IPS-20b (cell line): ENCODE measurements around the gene KLC4.
"Not testable (repeated sequence)": the region's sequence is repeated elsewhere in the genome, so short reads cannot be mapped to it uniquely, and the experiment has no call there.

Source experiments
- H3K27ac ChIP-seq: one replicate; pipeline ENCODE4 v1.5.1; 2013; ENCODE audit warnings: low read length
- H3K27me3 ChIP-seq: 2 replicates; pipeline ENCODE4 v1.6.1; 2013; ENCODE audit warnings: mild to moderate bottlenecking, low read length, inconsistent platforms; ENCODE audit not compliant: insufficient read depth
- H3K36me3 ChIP-seq: 2 replicates; pipeline ENCODE4 v1.6.1; 2013; ENCODE audit warnings: low read depth, mild to moderate bottlenecking, inconsistent platforms, low read length, moderate library complexity; ENCODE audit not compliant: insufficient read depth
- H3K4me1 ChIP-seq: 2 replicates; pipeline ENCODE4 v1.6.1; 2013; ENCODE audit warnings: mild to moderate bottlenecking, control low read depth, inconsistent platforms, low read length, moderate library complexity; ENCODE audit not compliant: insufficient read depth
- H3K4me3 ChIP-seq: 2 replicates; pipeline ENCODE4 v1.5.1; 2013; ENCODE audit warnings: mild to moderate bottlenecking, low read length, inconsistent platforms
- H3K9ac ChIP-seq: 2 replicates; pipeline ENCODE4 v1.6.1; 2013; ENCODE audit warnings: low read depth, mild to moderate bottlenecking, inconsistent platforms, low read length, moderate library complexity
- H3K9me3 ChIP-seq: 2 replicates; pipeline ENCODE4 v1.6.1; 2013; ENCODE audit warnings: mild to moderate bottlenecking, low read depth, low read length, inconsistent platforms; ENCODE audit not compliant: insufficient read depth

Gene KLC4

DNA sequence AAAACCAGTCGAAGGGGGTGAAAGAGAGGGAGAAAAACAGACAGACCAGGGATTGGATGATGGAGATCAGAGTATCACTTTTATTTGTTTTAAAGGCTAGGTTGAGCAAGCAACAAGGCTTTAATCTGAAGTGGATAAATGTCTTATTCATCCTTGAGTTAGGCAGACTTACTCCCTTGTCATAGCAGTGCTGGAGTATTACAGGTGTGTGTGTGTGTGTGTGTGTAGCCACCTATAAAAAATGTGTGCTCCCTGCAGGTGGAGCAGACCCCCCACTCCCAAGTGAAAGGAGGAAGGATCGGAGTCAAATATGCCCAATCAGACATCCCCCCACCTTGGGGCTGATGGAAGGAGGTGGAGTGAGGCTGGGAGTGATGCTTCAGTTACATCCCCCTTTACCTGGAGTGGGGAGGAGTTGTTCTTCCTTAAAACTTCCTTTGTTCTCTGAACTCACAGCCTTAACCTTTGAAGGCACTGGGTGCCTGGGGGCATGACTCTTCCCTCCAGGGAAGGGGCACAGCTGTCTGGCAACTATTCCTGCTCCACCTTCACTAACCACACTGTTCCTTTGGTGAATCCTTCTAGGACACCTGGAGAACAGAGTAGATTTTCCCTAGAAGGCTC, 43.9 kb downstream of the KLC4 start:
- H3K36me3 ChIP-seq = no peaks in the 10 kb centered on the region
- H3K4me1 ChIP-seq = peaks cover 18% of the 10 kb centered on the region
- no peaks in the 10 kb centered on the region for H3K27me3 ChIP-seq
- H3K4me3 ChIP-seq = no peak overlapping the region
- H3K9me3 ChIP-seq = no peaks in the 10 kb centered on the region
- H3K9ac ChIP-seq = no peak overlapping the region
- H3K27ac ChIP-seq = no peak overlapping the region

DNA sequence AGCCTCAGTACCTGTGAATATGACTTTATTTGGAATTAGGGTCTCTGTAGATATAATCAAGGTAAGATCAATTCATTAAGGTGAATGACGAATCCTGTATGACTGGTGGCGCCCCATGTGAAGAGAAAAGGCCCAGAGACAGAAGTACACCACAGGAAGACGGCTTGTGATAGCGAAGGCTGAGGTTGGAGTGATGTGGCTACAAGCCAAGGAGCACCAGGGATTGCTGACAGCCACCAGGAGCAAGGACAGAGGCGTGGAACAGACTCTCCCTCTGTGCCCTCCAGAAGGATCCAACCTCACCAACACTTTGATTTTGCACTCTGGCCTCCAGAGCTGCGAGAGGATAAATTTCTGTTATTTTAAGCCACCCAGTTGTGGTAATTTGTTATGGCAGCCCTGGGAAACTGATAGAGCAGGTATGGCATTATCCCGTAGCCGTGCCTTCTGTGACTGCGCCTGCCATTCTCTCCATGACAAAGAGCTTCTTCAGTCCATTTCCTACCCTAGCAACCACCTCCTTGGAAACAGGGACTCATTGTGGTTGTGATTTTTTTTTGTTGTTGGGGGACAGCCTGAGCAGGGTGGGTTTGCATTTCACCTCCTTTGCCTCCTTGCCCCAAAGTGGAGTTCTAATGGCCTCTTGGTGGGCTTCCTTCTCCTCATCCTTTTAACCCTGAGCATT, 46.2 kb downstream of the KLC4 start:
- Histone ChIP-seq H3K27ac (no peak overlapping the region), H3K36me3 (no peaks in the 10 kb centered on the region)

DNA sequence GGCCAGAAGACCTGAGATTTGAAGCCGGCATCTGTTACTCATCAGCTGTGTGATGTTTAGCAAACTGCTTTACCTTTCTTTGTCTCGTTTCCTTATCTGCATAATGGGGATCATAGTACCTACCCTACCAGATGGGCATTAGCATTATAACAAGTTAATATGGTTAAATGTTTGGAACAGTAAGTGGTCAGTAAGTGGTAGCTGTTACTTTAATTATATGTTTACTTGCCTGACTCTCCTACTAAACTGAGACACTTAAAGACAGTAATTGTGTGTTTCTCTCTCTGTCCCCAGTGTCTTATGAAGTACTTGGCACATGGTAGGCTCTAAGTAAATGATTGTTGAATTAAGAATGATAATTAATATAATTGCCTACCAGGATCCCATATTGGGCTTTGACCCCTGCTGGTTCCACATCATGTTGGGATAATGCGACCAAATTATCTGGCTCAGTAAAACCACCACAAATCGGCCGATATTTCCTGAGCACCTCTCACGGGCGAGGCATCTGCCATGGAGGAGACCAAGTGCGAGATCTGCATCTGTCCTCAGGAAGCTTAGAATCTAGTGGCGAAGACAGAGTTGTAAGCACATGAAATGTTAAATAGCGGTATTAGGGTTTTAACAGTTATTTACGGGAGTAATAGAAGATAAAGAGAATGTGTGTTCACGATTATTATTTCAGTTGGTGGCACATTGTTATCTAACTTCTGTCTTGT, 48.1 kb downstream of the KLC4 start:
- Histone ChIP-seq H3K4me3 (no peak overlapping the region), H3K4me1 (peaks cover 18% of the 10 kb centered on the region), H3K9me3 (no peaks in the 10 kb centered on the region), H3K36me3 (no peaks in the 10 kb centered on the region), H3K9ac (no peak overlapping the region), H3K27ac (no peak overlapping the region), H3K27me3 (no peaks in the 10 kb centered on the region)

More for the DNA sequence above, 46.2 kb downstream of the KLC4 start:
- Histone ChIP-seq H3K4me3 (no peak overlapping the region), H3K9ac (no peak overlapping the region), H3K4me1 (peaks cover 18% of the 10 kb centered on the region), H3K9me3 (no peaks in the 10 kb centered on the region), H3K27me3 (no peaks in the 10 kb centered on the region)

DNA sequence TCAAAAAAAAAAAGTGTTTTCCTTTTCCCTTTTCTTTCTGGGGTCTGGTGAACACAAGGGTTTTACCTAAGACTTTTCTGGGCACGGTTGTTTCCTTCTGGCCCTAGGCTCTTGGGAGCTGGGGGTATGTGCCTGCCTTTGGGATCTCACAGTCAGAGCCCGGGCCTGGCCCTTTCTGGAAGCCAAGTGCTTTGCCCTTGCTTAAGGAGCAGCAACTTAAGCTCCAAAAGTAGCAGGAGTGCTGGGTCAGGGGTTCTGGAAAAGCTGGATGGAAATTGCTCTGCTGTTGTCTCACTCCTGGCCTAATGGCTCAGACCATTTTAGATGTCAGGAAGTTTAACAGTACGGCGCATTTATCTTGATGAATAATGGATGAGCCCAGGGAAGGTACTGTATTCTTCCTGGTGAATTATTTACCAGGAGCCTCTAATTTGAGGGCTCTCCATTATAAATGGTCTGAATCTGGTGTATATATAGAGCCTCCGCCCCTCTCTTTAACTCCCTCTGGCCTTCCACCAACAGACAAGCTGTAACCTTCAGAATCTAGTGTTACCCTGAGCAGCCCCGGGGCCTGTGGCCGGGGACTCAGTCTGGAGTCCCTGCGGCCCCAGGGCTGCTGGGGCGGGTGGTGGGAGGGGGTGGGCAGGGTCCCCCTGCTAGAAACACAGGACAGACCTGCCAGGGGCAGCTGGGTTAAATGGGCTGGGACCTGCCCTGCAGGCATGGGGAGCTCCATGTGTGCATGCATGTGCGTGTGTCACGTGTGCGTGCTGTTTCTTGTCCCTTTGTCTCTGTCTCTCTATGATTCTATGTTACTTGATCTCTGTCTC, 54.2 kb downstream of the KLC4 start:
- Histone ChIP-seq H3K4me3 (no peak overlapping the region), H3K27me3 (no peaks in the 10 kb centered on the region), H3K36me3 (no peaks in the 10 kb centered on the region), H3K9ac (peak overlapping the region; percentile 60; the same call in 1 of the 2 replicates), H3K4me1 (peaks cover 9% of the 10 kb centered on the region; the same call in 1 of the 2 replicates), H3K9me3 (no peaks in the 10 kb centered on the region), H3K27ac (no peak overlapping the region)

DNA sequence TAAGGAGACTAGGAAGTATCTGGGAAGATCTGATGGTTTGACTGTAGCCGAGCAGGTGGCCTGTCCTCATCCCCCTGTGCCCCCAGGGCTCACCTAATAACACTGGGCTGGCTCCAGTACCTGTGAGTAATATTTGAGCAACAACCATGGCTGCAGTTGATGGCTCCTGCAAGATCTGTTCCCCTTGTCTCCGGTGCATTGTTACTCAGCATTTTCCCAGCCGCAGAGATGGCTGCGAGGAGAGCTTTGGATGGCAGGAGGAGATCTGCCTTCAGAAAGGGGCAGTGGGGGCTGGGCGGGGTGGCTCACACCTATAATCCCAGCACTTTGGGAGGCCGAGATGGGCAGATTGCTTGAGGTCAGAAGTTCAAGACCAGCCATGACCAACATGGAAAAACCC, 55.9 kb downstream of the KLC4 start:
- H3K27me3 ChIP-seq = no peaks in the 10 kb centered on the region
- H3K4me3 ChIP-seq = no peak overlapping the region
- H3K9ac ChIP-seq = no peak overlapping the region
- H3K4me1 ChIP-seq = peaks cover 9% of the 10 kb centered on the region; the same call in 1 of the 2 replicates
- no peaks in the 10 kb centered on the region for H3K36me3 ChIP-seq
- no peak overlapping the region for H3K27ac ChIP-seq
- no peaks in the 10 kb centered on the region for H3K9me3 ChIP-seq

DNA sequence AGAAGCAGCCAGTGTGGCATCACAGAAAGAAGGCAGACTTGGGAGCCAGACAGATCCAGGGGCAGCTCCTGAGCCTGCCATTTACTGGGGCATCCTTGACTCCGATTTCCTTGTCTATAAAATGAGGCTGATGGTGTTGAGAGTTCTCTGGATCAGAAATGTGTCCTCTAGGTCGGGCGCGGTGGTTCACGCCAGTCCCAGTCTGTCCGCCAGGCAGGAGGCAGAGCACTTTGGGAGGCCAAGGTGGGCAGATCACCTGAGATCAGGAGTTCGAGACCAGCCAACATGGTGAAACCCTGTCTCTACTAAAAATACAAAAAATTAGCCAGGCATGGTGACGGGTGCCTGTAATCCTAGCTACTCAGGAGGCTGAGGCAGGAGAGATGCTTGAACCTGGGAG, 58.0 kb downstream of the KLC4 start:
- H3K9me3 ChIP-seq, H3K36me3 ChIP-seq, H3K27me3 ChIP-seq, H3K27ac ChIP-seq, H3K4me3 ChIP-seq: not testable (repeated sequence)
- peak overlapping the region; percentile 24; the same call in 1 of the 2 replicates for H3K9ac ChIP-seq
- peaks cover 12% of the 10 kb centered on the region; the same call in 1 of the 2 replicates for H3K4me1 ChIP-seq

DNA sequence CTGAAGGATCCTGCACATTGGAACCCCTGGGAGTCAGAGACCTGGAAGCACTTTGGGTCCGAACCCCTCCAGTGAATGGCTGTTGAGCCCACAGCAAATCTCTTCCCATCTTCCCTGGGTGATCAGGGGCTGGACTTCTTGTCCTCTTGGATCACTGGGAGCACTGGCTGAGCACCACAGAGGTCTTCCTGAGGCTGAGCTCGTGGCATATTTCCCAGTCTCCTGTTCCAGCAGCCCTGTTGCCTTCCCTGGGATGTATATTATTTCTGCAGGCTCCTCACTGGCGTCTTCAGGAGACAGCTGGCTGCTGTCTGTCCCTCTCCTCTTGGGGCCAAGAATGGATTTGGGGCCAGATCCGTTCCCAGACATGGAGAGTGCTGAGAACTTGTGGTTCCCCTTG, 60.1 kb downstream of the KLC4 start:
- Histone ChIP-seq H3K4me1 (peaks cover 14% of the 10 kb centered on the region), H3K27me3 (no peaks in the 10 kb centered on the region), H3K9ac (no peak overlapping the region), H3K27ac (no peak overlapping the region), H3K4me3 (no peak overlapping the region), H3K9me3 (no peaks in the 10 kb centered on the region), H3K36me3 (no peaks in the 10 kb centered on the region)

DNA sequence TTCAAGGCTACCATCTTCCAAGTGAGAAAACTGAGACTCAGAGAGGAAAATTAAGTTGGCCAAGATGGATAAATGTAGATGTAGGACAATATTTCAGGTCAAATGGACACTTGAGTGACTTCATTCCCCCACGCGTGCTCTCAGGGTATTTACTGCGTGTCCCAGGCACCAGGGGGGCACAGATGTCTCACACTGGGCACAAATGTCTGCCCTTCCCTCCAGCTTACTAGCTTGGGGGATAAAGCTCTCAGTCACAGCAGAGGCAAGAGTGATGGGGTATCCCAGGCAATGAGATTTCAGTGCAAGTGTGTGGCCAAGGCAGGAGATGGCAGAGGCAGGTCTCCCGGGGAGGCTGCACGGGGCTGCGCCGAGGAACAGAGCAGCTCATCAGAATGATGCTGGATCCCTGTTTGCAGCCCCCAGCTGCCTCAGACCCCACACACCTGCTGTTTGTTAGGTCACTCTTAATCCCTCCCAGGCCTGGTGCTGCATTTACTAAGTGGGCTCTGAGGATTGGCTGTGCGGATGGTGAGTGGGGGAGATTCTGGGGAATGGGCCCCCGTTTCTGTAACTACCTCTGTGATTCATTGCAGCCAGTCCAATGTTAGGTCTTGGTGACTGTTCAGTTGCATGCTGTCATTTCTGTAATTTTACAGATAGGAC, 60.8 kb downstream of the KLC4 start:
- Histone ChIP-seq H3K9ac (no peak overlapping the region), H3K4me1 (peaks cover 13% of the 10 kb centered on the region), H3K27ac (no peak overlapping the region)

DNA sequence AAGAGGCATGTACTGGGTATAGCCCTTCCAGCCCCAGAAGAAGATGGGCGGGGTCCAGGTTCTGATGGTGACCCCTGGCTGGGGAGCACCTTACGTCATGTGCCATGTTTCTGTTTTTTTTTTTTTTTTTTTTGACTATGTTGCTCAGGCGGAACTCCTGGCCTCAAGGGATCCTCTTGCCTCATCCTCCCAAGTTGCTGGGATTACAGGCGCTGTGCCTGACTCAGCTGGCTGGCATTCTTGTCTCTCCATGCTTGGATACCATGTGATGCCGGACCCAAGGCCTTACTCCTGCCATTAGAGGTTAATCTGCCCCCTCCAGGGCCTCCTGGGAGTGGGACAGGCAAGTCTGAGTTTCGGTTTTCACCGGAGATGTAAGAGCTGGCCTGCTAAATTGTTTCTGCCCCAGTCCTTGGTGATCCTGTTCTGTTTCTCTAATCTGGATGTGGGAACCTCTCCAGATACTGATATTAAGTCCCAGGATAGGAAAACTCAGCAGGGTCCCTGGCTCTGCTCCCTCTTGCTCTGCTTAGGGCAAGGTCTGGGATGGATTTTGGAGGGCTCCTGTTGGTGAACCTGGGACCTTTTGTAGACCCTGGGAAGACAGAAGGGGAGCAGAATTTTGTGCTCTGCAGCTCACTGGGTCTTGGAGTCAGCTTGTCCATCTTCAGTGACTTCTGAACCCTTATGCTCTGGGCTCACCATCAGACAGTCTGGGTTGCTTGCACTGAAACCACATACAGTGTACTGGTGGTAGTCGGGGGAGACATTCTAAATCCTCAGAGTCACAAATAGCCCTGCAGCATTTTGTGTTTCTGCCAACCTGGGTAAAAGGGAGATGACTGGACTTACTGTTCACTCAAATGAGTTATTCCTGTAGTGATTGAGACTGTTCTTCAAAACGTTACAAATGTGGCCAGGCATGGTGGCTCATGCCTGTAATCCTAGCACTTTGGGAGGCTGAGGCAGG, 61.8 kb downstream of the KLC4 start:
- no peaks in the 10 kb centered on the region for H3K27me3 ChIP-seq
- no peak overlapping the region for H3K9ac ChIP-seq
- no peak overlapping the region for H3K27ac ChIP-seq
- H3K4me3 ChIP-seq = no peak overlapping the region
- H3K36me3 ChIP-seq = no peaks in the 10 kb centered on the region
- no peaks in the 10 kb centered on the region for H3K9me3 ChIP-seq
- H3K4me1 ChIP-seq = peaks cover 14% of the 10 kb centered on the region

More for the DNA sequence above, 60.8 kb downstream of the KLC4 start:
- H3K9me3 ChIP-seq = no peaks in the 10 kb centered on the region
- H3K4me3 ChIP-seq = no peak overlapping the region
- H3K27me3 ChIP-seq = no peaks in the 10 kb centered on the region
- no peaks in the 10 kb centered on the region for H3K36me3 ChIP-seq

DNA sequence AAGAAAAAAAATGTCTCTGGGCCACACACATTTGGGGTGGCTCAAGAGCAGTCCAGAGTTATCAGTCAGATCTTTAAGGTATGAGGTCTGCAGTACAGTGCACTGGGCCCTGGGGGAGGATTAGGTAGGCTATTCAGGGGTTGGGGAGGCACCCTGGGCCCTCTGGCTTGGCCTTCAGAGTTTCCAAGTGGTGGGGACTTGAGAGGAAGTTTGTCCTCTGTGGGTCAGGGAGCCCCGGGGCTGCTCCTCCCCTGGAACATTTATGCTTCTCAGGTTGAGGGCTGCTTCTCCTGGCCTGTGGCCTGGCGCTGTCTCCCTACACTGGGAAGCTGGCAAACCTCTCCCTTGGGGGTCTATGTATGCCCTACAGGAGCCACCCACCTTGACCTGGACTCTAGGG, 62.7 kb downstream of the KLC4 start:
- Histone ChIP-seq H3K4me3 (no peak overlapping the region), H3K9ac (no peak overlapping the region), H3K36me3 (no peaks in the 10 kb centered on the region), H3K9me3 (no peaks in the 10 kb centered on the region), H3K27ac (no peak overlapping the region), H3K27me3 (no peaks in the 10 kb centered on the region), H3K4me1 (peaks cover 16% of the 10 kb centered on the region)
